ENCODE data around the gene USF1. TPM values are rescaled to one million over a fixed set of nuclear protein-coding genes. Genes with fewer than 3 reads are reported as not detected.

The USF1 gene
- total RNA-seq, 1 donor from 2014 or later: 158 TPM

GRCh38 chr1:161047436-161048420 lies 2.0 kb upstream of the USF1 start:
- peaks cover 13% of the 10 kb centered on the region for H3K9me3 Mint-ChIP-seq (ENCODE audit: unreplicated experiment)
- peaks cover 17% of the 10 kb centered on the region for H3K36me3 Mint-ChIP-seq (ENCODE audit: unreplicated experiment)
- peak overlapping the region; percentile 22 for H3K27ac Mint-ChIP-seq (ENCODE audit: unreplicated experiment)
- no peak for TF ChIP-seq CTCF (IDR thresholded peaks at IDR 0.05; ENCODE audit: partially characterized antibody, unreplicated experiment)
- H3K4me3 Mint-ChIP-seq (ENCODE audit: unreplicated experiment): no peak overlapping the region
- H3K4me1 Mint-ChIP-seq (ENCODE audit: low read depth, unreplicated experiment): peaks cover 6% of the 10 kb centered on the region
- peaks cover 17% of the 10 kb centered on the region for H3K27me3 Mint-ChIP-seq (ENCODE audit: unreplicated experiment)
- no peak for DNase-seq

DNA sequence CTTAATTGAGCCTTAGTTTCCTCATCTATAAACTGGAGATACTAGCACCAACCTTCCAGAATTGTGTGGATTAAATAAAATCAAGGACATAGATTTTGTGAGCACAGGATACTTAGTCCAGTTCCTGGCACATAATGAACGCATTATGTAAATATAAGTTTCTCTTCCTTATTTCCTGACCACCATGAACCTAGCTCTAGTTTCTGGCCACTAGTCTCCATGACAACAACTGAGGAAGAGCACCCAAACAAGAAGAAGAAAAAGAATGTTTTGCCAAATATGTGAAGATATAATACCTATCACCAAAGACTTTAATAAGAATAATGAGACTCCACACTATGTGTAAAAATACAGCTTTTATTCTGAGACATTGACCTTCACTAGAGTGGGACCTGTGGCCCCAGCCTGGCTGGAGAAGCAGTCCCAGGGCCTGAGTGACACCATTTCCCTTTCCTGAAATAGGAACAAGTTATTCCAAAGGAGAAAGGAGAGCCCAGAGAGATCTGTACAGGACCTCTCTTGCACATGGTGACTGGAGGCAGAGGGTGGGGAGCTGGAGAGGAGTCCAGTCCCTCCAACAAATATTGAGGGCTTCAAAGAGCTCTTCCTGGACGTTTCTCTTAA lies 940 bp upstream of the USF1 start:
- peak overlapping the region; percentile 100 for H3K27ac Mint-ChIP-seq (ENCODE audit: unreplicated experiment)
- no peak for TF ChIP-seq CTCF (IDR thresholded peaks at IDR 0.05; ENCODE audit: partially characterized antibody, unreplicated experiment)
- peaks cover 20% of the 10 kb centered on the region for H3K27me3 Mint-ChIP-seq (ENCODE audit: unreplicated experiment)
- H3K4me3 Mint-ChIP-seq (ENCODE audit: unreplicated experiment): peak overlapping the region; percentile 97
- peaks cover 17% of the 10 kb centered on the region for H3K36me3 Mint-ChIP-seq (ENCODE audit: unreplicated experiment)
- peaks cover 13% of the 10 kb centered on the region for H3K9me3 Mint-ChIP-seq (ENCODE audit: unreplicated experiment)
- DNase-seq: no peak
- H3K4me1 Mint-ChIP-seq (ENCODE audit: low read depth, unreplicated experiment): peaks cover 9% of the 10 kb centered on the region

DNA sequence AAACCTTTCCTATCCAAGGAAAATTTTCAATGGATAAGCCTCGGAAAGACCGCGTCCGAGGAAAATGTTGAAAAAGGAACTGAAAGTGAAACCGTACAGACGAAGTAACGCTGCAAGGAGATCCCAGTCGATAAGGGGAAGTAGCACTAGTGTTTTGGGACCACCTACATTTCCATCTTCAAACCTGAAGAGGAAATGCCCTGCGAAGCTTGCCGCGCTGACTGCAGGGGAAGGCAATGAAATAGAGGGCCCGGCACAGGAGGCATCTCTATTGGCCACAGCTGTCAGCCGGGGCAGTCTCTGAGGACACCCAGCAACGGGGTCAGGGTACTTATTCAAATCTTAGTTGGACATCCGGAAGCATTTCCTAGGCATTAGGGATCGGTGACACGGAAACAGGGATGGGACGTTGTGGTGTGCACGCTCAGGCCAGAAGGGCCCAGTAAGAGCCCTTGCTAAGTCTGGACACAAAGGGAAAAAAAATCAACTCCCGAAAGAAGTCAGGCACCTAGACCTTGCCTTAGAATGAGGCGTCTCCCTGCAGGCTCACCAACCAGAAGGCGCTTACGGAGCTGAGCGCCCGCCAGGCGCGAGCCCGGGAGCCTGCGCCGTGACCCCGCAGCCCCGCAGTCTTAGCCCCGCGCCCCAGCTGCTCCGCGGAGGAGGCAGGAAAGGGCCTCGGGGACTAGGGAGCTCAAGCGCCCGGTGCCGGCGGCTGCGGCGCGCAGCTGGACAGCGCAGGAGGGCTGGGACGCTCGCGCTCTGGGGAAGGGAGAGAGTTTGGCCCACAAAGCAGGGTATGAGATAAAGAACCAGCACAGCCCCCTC lies 655 bp downstream of the USF1 start:
- H3K27me3 Mint-ChIP-seq (ENCODE audit: unreplicated experiment): peaks cover 20% of the 10 kb centered on the region
- H3K4me1 Mint-ChIP-seq (ENCODE audit: low read depth, unreplicated experiment): peaks cover 9% of the 10 kb centered on the region

DNA sequence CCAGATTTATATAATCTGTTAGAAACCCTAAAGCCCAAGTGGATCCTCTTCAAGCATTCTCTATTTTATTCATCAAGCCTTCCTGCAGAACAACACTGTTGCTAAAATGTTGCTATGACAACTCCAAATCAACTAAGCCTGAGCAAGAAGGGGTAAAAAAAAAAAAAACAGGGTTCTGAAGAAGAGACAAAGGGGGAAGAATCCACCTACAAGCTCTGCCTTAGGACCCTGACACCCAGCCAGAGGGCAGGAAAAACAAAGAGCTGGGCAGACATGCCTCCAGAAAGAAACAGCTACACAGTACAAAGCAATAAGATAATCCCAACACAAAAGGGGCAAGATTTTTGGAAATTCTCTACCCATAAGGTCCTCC lies 1.3 kb downstream of the USF1 start:
- H3K27ac Mint-ChIP-seq (ENCODE audit: unreplicated experiment): peak overlapping the region; percentile 100
- peaks cover 12% of the 10 kb centered on the region for H3K4me1 Mint-ChIP-seq (ENCODE audit: low read depth, unreplicated experiment)
- peaks cover 13% of the 10 kb centered on the region for H3K9me3 Mint-ChIP-seq (ENCODE audit: unreplicated experiment)
- no peak for DNase-seq
- peaks cover 17% of the 10 kb centered on the region for H3K36me3 Mint-ChIP-seq (ENCODE audit: unreplicated experiment)
- no peak for TF ChIP-seq CTCF (IDR thresholded peaks at IDR 0.05; ENCODE audit: partially characterized antibody, unreplicated experiment)
- peaks cover 22% of the 10 kb centered on the region for H3K27me3 Mint-ChIP-seq (ENCODE audit: unreplicated experiment)
- H3K4me3 Mint-ChIP-seq (ENCODE audit: unreplicated experiment): peak overlapping the region; percentile 97

More for the DNA sequence above, 655 bp downstream of the USF1 start:
- Mint-ChIP-seq H3K9me3 (ENCODE audit: unreplicated experiment) (peaks cover 13% of the 10 kb centered on the region), H3K36me3 (ENCODE audit: unreplicated experiment) (peaks cover 17% of the 10 kb centered on the region), H3K27ac (ENCODE audit: unreplicated experiment) (peak overlapping the region; percentile 100), H3K4me3 (ENCODE audit: unreplicated experiment) (peak overlapping the region; percentile 97)
- no peak for TF ChIP-seq CTCF (IDR thresholded peaks at IDR 0.05; ENCODE audit: partially characterized antibody, unreplicated experiment)
- peak; percentile 87 for DNase-seq

Measured in glutamatergic neuron (in vitro differentiated cells).